H1 (cell line): ENCODE measurements around the gene CASZ1. TPM values are rescaled to one million over a fixed set of nuclear protein-coding genes. Genes with fewer than 3 reads are reported as not detected.

ENCODE experiments used
- KDM1A ChIP-seq: fragments of 200-600, 300-600 bp; sonication (generic); IDR thresholded peaks from 2 replicates; pipeline ENCODE4 v1.7.1; 2016; ENCODE audit warnings: mild to moderate bottlenecking, low read length, borderline replicate concordance
- SUZ12 ChIP-seq: fragments of 200-600 bp; sonication (generic); IDR thresholded peaks from 2 replicates; pipeline ENCODE4 v1.6.1; 2012; ENCODE audit warnings: mild to moderate bottlenecking, inconsistent platforms, low read length, moderate library complexity, mixed read lengths
- polyA plus RNA-seq, 7 experiments: library from polyadenylated mRNA; depleted of rRNA in 3 of 7; stranded (reverse) in 5 of 7; unstranded in 2 of 7; fragments of >200 nt in 5 of 7; fragments of 200-250 nt in 2 of 7; gene quantifications; 1 replicate in 5 of 7; 2 replicates in 1 of 7; 4 replicates in 1 of 7; pipeline versions ENCODE4 v1.2.1 to v1.2.3, GENCODE V29; 2011 to 2013; ENCODE audit warnings: missing spikeins in 2 of 7, mixed read lengths in 2 of 7
- total RNA-seq: library from RNA; stranded (reverse); fragmentation: NEBNext Ultra II Directional; extraction: Animal tissue kit (Norgen Biotek cat#: 25700); gene quantifications from 2 replicates; pipeline ENCODE4 v1.2.1, GENCODE V29; 2021

Gene CASZ1
- total and polyA plus RNA-seq, 2 of the 8 experiments (the other 6 are each of a cell fraction or from before 2014, with no cell fraction given): 4.4 to 7.7 TPM

DNA sequence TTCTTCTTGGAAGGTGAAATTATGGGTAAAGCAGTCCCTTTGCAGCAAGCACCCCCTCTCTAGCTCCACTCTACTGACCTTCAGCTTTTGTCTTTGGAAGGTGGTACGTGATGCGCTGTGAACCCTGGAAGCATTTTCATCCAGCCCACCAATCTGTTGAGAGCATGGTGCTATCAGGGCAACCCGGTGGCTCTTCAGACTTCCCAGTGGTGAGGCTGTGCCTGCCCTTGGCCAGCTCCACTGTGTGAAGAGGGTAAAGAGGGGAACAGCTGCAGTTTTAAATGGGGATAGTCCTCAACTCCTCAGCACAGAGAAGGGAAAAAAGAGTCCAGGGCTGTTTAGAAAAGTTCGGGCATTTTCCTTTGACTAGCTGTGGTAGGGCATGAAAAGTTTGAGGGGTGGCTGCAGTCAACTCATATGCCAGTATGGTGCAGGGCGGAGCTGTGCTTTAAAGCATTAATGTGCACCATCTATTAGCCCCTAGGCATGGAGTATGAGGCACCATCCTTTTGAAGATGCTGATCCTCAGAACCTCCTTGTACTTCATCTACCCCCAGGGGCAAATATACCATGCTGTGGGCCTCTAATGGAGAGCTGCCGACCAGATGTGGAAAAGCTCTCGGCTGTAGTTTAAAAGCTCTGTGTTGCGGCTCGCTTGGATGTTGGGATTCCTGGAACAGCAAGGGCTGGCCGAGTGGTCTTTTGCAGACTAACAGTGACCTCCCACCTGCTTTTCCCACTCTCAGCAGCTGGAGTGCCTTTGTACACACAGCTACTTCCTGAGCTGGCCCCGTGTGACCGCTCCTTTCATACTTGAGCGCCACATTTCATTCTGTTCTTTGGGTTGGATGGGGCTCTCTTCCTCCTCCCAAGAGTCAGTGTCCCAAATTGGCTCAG is 198.7 kb downstream of the CASZ1 start (continued):
- TF ChIP-seq KDM1A (no peak), SUZ12 (no peak)
- TF ChIP-seq, all 59 proteins: peak for 0
